SK-N-SH (cell line): ENCODE data around the gene SLC25A21. TPM values are rescaled to one million over a fixed set of nuclear protein-coding genes. Genes with fewer than 3 reads are reported as not detected.

Experiments
- CTCF ChIA-PET: fragments of 300-600, 350-600 bp; formaldehyde crosslinking; extraction: SDS; loops from one replicate; lab custom pipeline; 2021; lab: Yijun Ruan, JAX
- POLR2A ChIA-PET: fragments of 350-600 bp; sonication (Branson Sonifier 250); formaldehyde crosslinking; extraction: SDS; loops from one replicate; lab custom pipeline; 2020; ENCODE audit warnings: antibody characterized with exemption, inconsistent platforms; lab: Yijun Ruan, JAX
- DNase-seq: peaks from one replicate; pipeline ENCODE4 v3.0.0; 2012
- H2AFZ ChIP-seq: fragments of 200-600 bp; sonication (generic); 2 replicates; pipeline ENCODE4 v1.8.1; 2016; ENCODE audit warnings: antibody characterized with exemption, mild to moderate bottlenecking, low read depth
- H3F3A ChIP-seq: fragments of 200-600 bp; sonication (generic); replicated peaks from 2 replicates; pipeline ENCODE3; 2016; ENCODE audit warnings: antibody characterized with exemption, mild to moderate bottlenecking; ENCODE audit not compliant: insufficient read depth
- H3K27ac ChIP-seq, 2 experiments: fragments of 200-500 bp in 1 of 2; fragments of 200-600 bp in 1 of 2; sonication (Bioruptor generic) in 1 of 2; sonication (generic), shearing (Covaris generic) in 1 of 2; 2 replicates each; pipeline versions ENCODE4 v1.5.1 to v1.6.1; 2014 to 2016; ENCODE audit warnings: low read depth in 2 of 2, inconsistent platforms in 1 of 2, low read length in 1 of 2, mild to moderate bottlenecking in 1 of 2, mixed read lengths in 1 of 2
- H3K27me3 ChIP-seq: fragments of 200-600 bp; sonication (generic), shearing (Covaris generic); 2 replicates; pipeline ENCODE4 v1.6.1; 2016; ENCODE audit warnings: mixed run types; ENCODE audit not compliant: insufficient read depth
- H3K36me3 ChIP-seq, 2 experiments: fragments of 200-500 bp in 1 of 2; fragments of 200-600 bp in 1 of 2; sonication (Bioruptor generic) in 1 of 2; sonication (generic) in 1 of 2; replicated peaks in 1 of 2; 2 replicates each; pipeline versions ENCODE3 to v1.5.1; 2014 to 2016; ENCODE audit warnings: low read length in 1 of 2, mild to moderate bottlenecking in 1 of 2; ENCODE audit not compliant: insufficient read depth in 2 of 2, control insufficient read depth in 1 of 2
- H3K4me1 ChIP-seq, 2 experiments: fragments of 200-500 bp in 1 of 2; fragments of 200-600 bp in 1 of 2; sonication (Bioruptor generic) in 1 of 2; sonication (generic), shearing (Covaris generic) in 1 of 2; 2 replicates each; pipeline versions ENCODE4 v1.5.1 to v1.6.1; 2014 to 2016; ENCODE audit warnings: low read depth in 1 of 2, low read length in 1 of 2, mixed run types in 1 of 2; ENCODE audit not compliant: insufficient read depth in 2 of 2, control insufficient read depth in 1 of 2
- H3K4me2 ChIP-seq: fragments of 200-600 bp; sonication (generic), shearing (Covaris generic); 2 replicates; pipeline ENCODE4 v1.6.1; 2017; ENCODE audit warnings: mixed run types
- H3K4me3 ChIP-seq, 2 experiments: fragments of 200-500 bp in 1 of 2; fragments of 200-600 bp in 1 of 2; sonication (Bioruptor generic) in 1 of 2; sonication (generic), shearing (Covaris generic) in 1 of 2; 2 replicates each; pipeline versions ENCODE4 v1.5.1 to v1.8.1; 2014 to 2016; ENCODE audit warnings: low read depth in 2 of 2, inconsistent platforms in 1 of 2, low read length in 1 of 2, mild to moderate bottlenecking in 1 of 2, mixed read lengths in 1 of 2, moderate library complexity in 1 of 2
- H3K79me2 ChIP-seq: fragments of 200-600 bp; sonication (generic); 2 replicates; pipeline ENCODE4 v1.8.1; 2017; ENCODE audit warnings: mild to moderate bottlenecking; ENCODE audit not compliant: insufficient read depth
- H3K9ac ChIP-seq: fragments of 200-600 bp; sonication (generic); 2 replicates; pipeline ENCODE4 v1.6.1; 2017; ENCODE audit warnings: mixed run types
- H3K9me2 ChIP-seq: fragments of 200-600 bp; sonication (generic); 2 replicates; pipeline ENCODE4 v1.6.1; 2017; ENCODE audit warnings: mixed run types
- H3K9me3 ChIP-seq: fragments of 200-600 bp; sonication (generic); 2 replicates; pipeline ENCODE4 v1.6.1; 2017; ENCODE audit warnings: mixed run types, mild to moderate bottlenecking, moderate library complexity
- H4K20me1 ChIP-seq: fragments of 200-600 bp; sonication (generic); 2 replicates; pipeline ENCODE4 v1.6.1; 2017; ENCODE audit warnings: mild to moderate bottlenecking, mixed run types; ENCODE audit not compliant: insufficient read depth
- CTCF ChIP-seq: fragments of 200-600 bp; sonication (generic); IDR thresholded peaks from 2 replicates; pipeline ENCODE4 v1.6.1; 2017; ENCODE audit warnings: antibody characterized with exemption, mild to moderate bottlenecking, moderate library complexity
- EZH2phosphoT487 ChIP-seq: fragments of 200-600 bp; sonication (generic); IDR thresholded peaks from 2 replicates; pipeline ENCODE4 v1.6.1; 2017; ENCODE audit warnings: low read depth, mixed run types, mild to moderate bottlenecking, antibody characterized with exemption, moderate library complexity, borderline replicate concordance
- FOXJ3 ChIP-seq: sonication (generic); formaldehyde crosslinking; IDR thresholded peaks from 2 replicates; pipeline ENCODE4 v1.5.1; 2020; ENCODE audit warnings: mild to moderate bottlenecking, missing genetic modification reagents
- FOXM1 ChIP-seq: IDR thresholded peaks from 2 replicates; pipeline ENCODE4 v1.4.0; 2012; ENCODE audit warnings: low read depth, mild to moderate bottlenecking
- GABPA ChIP-seq: IDR thresholded peaks from 2 replicates; pipeline ENCODE4 v1.4.0; 2012; ENCODE audit warnings: low read depth, mild to moderate bottlenecking
- POLR2AphosphoS5 ChIP-seq: IDR thresholded peaks from 2 replicates; pipeline ENCODE4 v1.6.1; 2012; ENCODE audit warnings: low read depth, low read length
- RCOR1 ChIP-seq: fragments of 150-350 bp; IDR thresholded peaks from 2 replicates; pipeline ENCODE4 v1.6.1; 2017; ENCODE audit warnings: antibody characterized with exemption, low read length
- SMC3 ChIP-seq: IDR thresholded peaks from 2 replicates; pipeline ENCODE4 v1.6.1; 2012; ENCODE audit warnings: low read depth, low read length, improper control_type of control experiment
- TAF1 ChIP-seq: IDR thresholded peaks from 2 replicates; pipeline ENCODE4 v1.6.1; 2012; ENCODE audit warnings: low read depth, mild to moderate bottlenecking, low read length, moderate library complexity, borderline replicate concordance
- TEAD4 ChIP-seq: IDR thresholded peaks from 2 replicates; pipeline ENCODE4 v1.4.0; 2012; ENCODE audit warnings: mild to moderate bottlenecking, borderline replicate concordance; ENCODE audit not compliant: insufficient read depth
- WGBS: methylation state at CpG from one replicate; pipeline ENCODE4 v1.1.6; 2017; ENCODE audit warnings: low lambda C conversion rate; 5-methylcytosine and 5-hydroxymethylcytosine counted together
- polyA plus RNA-seq, 3 experiments: library from polyadenylated mRNA; depleted of rRNA; stranded (reverse); fragments of >200 nt; gene quantifications; 2 replicates each; pipeline ENCODE4 v1.2.3, GENCODE V29; 2012

The SLC25A21 gene
- polyA plus RNA-seq, 1 of the 3 experiments (the other 2 are of a cell fraction): not detected

- Histone ChIP-seq H3K27me3 (no peaks in the 10 kb centered on the region), H3K36me3 (no peaks in the 10 kb centered on the region), H3K9me3 (no peaks in the 10 kb centered on the region), H3K9me2 (no peaks in the 10 kb centered on the region), H2AFZ (no peak overlapping the region), H3F3A (no peaks in the 10 kb centered on the region), H3K9ac (no peak overlapping the region), H3K79me2 (no peaks in the 10 kb centered on the region), H3K27ac (no peak overlapping the region)
- CTCF ChIA-PET: no interaction called here
- POLR2A ChIA-PET: no interaction called here
- WGBS: 6% methylated on average over 2 of the region's 2 CpGs
- TF ChIP-seq TEAD4 (no peak), SMC3 (no peak), EZH2phosphoT487 (no peak), FOXJ3 (CRISPR knock-in tag) (no peak), CTCF (no peak)
- TF ChIP-seq, all 33 proteins: peak for 0
- Histone ChIP-seq H3K4me1 (no peaks in the 10 kb centered on the region), H3K4me2 (no peak overlapping the region), H4K20me1 (no peaks in the 10 kb centered on the region), H3K4me3 (no peak overlapping the region)
- DNase-seq: no peak
These were observed 352.2 kb downstream of the SLC25A21 start for GRCh38 chr14:36820111-36820709.

GRCh38 chr14:36818794-36819384 lies 353.5 kb downstream of the SLC25A21 start:
- no peaks in the 10 kb centered on the region for H4K20me1 ChIP-seq
- WGBS: 7% methylated on average over 2 of the region's 2 CpGs
- no peaks in the 10 kb centered on the region for H3K36me3 ChIP-seq
- TF ChIP-seq RCOR1 (no peak), GABPA (no peak), POLR2AphosphoS5 (no peak), TEAD4 (no peak), FOXM1 (no peak), TAF1 (no peak)
- no peaks in the 10 kb centered on the region for H3K79me2 ChIP-seq
- CTCF ChIA-PET: no interaction called here
- H3K9ac ChIP-seq: no peak overlapping the region
- H3K27me3 ChIP-seq: no peaks in the 10 kb centered on the region
- no peaks in the 10 kb centered on the region for H3K9me3 ChIP-seq
- H3K9me2 ChIP-seq: no peaks in the 10 kb centered on the region
- POLR2A ChIA-PET: no interaction called here
- no peak overlapping the region for H3K4me3 ChIP-seq
- H3K4me2 ChIP-seq: no peak overlapping the region
- no peaks in the 10 kb centered on the region for H3F3A ChIP-seq
- no peak overlapping the region for H3K27ac ChIP-seq
- H3K4me1 ChIP-seq: no peaks in the 10 kb centered on the region
- no peak overlapping the region for H2AFZ ChIP-seq
- no peak for DNase-seq
